Activated T-cell treated with anti-CD3 and anti-CD28 coated beads for 4 hours (primary cell): ENCODE data around the gene C1QTNF1.
A peak's percentile ranks its signal among the peaks of the same experiment; 100 is the strongest.
"Not testable (repeated sequence)": the region's sequence is repeated elsewhere in the genome, so short reads cannot be mapped to it uniquely, and the experiment has no call there.

Experiments
- DNase-seq: peaks from one replicate; pipeline ENCODE4 v3.0.0-alpha.2; 2020

C1QTNF1 gene

DNA sequence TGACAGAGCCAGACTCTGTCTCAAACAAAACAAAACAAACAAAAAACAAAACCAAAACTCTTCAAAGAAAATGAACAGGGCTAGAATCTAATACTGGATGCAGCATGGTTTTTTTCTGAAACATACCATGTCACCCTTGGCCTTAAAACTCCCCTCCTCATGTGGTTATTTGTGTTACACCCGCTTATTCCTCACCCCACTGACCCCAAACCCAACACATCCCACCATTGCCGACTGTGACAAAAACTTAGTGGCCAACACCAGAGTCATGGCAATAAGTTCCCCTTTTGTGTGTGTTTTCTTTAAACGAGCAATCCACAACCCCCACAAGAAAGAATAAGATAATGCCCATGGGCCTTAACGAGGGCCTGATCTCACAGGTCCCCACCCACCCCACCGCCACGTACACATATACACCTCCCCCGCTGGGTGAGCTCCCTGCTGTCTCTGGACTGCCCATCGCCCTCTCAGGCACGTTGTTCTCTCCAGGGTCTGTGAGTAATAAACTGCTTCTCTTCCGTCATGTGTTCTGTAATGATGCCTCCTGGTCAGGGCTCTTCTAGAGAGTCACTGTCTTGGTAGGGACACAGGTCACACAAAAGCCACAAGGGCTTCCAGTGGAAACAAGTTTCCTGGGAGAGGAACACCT is 33.9 kb downstream of the C1QTNF1 start:
- no peak for DNase-seq

DNA sequence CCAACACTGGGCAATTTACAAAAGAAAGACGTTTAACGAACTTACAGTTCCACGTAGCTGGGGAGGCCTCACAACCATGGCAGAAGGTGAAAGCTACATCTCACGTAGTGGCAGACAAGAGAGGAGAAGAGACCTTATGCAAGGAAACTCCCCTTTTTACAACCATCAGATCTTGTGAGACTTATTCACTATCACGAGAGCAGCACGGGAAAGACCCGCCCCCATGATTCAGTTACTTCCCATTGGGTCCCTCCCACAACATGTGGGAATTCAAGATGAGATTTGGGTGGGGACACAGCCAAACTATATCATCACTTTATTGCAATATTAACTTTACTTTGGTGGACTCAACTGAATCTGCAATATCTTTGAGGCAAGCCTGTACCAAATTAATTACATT is 38.7 kb downstream of the C1QTNF1 start:
- no peak for DNase-seq

DNA sequence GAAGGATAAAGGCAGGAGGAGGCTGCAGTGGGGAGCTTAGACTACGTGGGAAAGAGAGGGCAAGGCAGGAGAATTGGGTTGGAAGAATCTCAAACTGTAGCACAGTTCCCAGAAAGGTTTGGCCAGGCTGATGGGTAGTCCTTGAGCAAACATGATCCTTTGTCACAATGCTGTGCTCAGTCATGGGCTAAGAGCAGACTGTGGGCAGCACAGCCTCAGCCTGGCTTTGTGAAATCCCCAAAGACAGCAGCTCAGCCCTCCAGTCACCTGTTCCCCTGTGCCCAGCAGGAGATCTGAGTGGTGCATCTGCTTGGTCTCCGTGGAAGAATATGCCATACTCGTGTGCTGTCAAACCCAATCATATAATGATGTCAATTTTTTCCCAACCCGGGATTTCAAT is 40.1 kb downstream of the C1QTNF1 start:
- no peak for DNase-seq

DNA sequence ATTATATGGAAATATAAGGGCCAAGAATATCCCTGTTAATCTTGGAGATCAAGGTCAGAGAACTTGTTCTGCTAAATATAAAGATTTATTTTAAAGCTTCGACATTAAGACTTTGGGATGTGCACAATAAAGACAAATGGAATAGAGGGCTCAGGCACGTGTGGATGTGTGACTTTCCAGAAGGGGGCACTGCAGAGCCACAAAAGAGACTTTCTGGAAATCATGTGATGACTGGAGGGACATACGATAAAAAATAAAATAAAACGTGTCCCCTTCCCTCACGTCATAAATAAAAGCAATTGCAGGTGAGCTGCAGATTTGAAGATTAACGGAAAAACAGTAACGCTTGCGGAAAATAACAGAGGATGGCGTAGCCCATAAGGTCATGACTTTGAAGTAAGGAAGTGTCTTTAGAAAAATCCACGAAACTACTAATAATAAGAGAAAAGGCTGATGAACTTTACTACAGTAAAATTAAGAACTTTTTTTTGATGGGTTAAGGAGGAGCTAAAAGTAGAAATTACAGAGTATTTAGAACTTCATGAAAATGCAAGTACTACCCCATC is 41.2 kb downstream of the C1QTNF1 start:
- peak; percentile 59 for DNase-seq

DNA sequence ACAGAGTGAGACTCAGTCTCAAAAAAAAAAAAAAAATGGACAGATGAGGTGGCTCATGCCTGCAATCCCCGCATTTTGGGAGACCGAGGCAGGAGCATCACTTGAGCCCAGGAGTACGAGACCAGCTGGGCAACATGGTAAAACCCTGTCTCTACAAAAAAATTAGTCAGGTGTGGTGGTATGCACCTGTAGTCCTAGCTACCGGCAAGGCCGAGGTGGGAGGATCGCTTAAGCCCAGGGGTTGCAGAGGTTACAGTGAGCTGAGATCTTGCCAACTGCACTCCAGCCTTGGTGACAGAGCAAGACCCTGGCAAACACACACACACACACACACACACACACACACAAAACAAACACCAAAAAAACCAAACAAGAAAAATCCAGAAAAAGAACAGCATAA is 43.0 kb downstream of the C1QTNF1 start:
- no peak for DNase-seq

DNA sequence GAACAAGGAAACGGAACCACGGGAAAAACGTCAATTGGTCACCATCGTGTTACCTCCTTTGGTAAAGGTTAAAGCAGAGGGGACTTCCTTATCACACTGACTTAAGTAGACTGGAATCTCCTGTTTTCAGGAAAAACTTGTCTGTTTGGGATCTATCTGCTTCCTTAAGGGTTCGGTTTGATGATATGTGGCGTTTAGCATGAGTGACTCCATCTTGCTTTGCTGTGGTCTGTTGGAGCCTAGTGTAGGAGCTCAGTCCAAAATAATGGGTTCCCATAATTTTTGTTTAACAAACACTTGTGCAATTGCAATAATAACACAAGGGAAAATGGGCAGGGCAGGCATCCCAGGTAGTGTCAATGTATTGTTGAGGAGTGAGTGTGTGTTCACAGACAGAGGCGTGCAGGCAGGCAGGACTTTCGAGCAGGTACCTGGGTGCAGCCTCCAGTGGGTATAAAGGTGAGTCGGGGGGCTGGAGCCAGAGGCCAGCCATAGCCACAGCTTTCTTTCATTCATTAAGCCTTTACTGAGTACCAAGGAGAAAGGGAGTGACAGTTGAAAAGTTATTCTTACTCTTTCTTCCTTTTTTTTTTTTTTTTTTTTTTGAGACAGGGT is 46.4 kb downstream of the C1QTNF1 start:
- DNase-seq: no peak

DNA sequence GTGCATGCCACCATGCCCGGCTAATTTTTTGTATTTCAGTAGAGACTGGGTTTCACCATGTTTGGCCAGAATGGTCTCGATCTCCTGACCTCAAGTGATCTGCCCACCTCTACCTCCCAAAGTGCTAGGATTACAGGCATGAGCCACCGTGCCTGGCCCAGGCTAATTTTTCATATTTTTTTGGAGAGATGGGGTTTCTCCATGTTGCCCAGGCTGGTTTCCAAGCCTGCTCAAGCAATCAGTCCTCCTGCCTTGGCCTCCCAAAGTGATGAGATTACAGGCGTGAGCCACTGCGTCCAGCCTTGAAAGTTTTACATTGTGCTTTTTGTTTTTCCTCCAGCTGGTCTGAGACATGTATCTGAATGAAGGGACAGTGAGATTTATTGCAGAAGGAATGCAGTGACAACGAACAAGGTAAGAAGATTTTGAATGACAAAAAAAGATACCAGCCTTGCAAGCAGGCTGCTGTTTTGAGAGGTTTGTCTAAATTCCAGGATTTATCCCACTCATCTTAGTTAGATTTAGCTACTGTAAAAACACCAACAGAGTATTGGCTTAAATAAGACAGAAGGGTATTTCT is 47.3 kb downstream of the C1QTNF1 start:
- no peak for DNase-seq

DNA sequence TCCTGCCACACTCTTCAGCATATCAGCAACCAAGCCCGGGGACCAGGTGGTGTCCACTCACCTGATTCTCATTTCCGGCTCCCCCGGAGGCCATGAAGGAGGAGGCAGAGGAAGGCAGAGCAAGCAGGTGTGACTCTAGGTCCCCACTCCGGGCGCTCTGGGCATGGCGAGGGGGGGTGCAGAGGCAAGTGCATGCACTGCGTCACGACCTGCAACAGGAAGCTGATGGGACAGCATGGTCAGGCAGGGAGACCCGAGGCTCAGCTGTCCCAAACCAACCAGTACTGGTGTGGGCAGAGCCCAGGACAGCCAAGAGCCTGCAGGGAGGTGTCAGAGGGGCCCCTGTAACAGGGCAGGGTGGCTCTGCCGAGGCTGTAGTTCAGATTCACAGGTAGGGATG is 48.6 kb downstream of the C1QTNF1 start:
- DNase-seq: no peak

DNA sequence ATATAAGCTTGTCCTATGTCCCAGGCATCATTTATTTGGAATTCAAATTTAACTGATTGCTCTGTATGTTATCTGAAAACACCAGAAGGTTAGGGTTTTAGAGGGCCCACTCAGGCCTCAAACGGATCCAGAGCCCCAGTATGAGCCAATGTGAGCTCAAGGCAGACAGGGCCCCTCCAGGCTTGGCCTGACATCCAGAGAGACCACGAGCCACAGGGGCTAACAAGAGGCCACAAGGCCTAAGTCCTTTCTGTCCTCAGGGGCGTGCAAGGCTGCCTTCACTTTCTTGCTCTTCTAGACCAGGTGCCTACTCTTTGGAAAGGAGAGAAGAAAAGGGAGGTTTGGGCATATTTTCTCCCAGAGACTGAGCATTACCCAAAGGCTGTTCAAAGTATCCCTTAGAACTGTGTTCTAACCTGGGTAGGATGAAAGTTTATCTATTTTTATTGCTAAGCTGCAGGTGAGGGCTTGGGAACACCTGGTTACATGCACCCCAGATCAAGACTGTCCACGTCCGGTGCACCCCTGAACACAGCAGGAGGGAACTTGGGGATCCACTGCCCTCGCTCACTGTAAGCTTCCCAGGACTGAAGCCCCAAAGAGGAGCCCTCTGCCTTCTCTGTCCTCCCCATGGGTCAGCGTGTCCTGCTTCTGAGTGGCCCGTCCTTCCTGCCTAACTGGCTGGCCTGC is 49.2 kb downstream of the C1QTNF1 start:
- no peak for DNase-seq

DNA sequence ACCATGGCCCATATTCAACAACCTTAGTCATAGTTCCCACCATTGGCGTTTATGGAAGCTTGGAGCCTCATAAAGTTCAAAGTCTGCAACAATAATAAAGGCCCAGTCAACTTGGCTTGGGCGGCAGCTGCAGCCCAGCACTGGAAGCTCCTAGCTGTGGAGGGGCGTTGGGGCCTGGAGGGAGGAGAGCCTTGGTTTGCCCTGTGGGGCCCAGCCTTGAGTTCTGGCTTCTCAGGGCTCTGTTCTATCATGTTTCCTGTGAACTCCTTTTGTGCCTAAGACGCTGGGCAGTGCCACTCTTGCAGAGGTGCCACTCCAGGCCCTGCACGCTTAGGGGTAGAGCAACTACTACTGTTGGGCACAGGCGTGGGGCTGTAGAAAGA is 49.7 kb downstream of the C1QTNF1 start:
- DNase-seq: no peak

DNA sequence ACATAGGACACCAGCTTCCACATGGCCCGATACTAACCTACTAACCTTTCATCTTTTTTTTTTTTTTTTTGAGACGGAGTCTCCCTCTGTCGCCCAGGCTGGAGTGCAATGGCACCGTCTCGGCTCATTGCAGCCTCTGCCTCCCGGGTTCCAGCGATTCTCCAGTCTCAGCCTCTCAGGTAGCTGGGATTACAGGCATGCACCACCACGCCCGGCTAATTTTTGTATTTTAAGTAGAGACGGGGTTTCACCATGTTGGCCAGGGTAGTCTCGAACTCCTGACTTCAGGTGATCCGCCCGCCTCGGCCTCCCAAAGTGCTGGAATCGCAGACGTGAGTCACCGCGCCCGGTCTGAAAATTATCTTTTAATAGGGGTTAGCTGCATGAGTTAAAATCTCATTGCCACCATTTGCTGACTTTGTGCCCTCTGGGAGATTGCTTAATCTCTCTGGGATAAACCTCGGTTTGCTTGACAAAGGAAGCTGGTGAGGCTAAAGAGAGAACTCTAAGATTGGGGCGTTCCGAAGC is 50.2 kb downstream of the C1QTNF1 start:
- DNase-seq: not testable (repeated sequence)

DNA sequence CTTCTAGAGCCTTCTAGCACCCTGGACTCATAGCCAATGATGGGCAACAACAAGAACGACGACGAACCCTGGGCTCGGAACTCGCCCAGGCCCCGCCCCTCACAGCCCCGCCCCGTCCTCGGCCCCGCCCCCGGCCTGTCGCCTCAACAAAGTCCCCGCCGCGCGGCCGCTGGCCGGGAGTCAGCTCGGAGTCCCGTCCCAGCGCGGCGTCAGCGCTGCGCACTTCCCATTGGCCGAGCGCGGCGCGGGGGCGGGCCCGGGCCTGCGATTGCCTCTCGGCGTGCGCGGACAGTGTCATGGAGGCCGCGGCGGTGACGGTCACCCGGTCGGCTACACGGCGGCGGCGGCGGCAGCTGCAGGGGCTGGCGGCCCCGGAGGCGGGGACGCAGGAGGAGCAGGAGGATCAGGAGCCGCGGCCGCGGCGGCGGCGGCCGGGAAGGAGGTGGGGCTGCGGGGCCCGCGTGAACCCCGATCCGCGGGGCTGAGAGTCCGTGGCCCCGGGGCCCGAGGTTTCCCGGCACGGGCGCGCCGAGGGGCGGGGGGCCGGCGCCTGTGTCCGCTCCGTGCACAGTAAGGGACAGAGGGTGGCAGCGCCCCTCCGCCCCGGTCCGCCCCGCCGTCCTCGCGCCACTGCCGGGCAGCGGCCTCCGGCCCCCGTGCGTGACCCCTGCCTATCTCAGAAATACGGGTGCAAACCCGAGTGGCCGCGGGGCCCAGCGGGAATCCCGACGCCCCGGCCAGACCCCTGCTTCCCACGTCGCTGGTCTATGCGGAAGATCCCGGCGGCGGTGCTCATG is 50.9 kb downstream of the C1QTNF1 start, which contains the start of gene ENGASE:
ENGASE (plus strand) TSS at position 176 of the 797 bp plus-strand sequence; CDS start at position 297, 121 bp downstream.
- peak; percentile 77 for DNase-seq

DNA sequence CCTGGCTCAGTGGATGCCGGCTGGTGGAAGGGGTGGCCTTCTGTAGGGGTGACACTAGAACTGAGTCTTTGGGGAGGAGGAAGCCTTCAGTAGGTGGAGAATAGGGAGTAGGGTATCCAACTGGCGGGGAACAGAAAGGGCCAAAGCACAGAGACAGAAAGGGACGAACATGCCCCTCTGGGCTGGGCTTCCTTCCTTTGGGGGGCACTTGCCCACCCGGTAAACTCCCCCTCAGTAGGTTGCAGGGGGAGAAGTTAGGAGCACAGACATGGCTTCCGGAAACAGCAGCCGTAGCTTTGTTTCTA is 51.4 kb downstream of the C1QTNF1 start:
- no peak for DNase-seq

DNA sequence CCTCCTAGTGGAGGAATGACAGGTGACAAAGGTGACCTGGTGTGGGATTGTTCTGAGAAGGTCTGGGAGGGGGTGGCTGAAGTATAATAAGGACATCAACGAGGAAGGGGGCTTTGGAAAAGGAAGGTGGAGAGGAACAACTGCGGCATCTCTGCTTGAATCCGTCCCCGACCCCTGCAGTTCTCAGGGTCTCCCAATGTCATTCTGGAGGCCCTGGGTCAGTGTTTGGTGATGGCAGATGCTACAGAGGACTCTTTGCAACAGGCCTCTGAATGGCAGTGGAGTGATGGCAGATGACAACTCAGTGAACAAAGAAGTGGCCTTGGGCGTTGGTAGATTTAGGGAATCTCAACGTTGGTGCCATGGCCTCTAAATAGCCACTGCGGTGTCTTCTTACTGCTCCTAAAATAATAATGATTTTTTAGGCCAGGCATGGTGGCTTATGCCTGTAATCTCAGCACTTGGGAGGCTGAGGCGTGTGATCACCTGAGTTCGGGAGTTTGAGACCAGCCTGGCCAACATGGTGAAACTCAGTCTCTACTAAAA is 52.0 kb downstream of the C1QTNF1 start:
- DNase-seq: no peak

DNA sequence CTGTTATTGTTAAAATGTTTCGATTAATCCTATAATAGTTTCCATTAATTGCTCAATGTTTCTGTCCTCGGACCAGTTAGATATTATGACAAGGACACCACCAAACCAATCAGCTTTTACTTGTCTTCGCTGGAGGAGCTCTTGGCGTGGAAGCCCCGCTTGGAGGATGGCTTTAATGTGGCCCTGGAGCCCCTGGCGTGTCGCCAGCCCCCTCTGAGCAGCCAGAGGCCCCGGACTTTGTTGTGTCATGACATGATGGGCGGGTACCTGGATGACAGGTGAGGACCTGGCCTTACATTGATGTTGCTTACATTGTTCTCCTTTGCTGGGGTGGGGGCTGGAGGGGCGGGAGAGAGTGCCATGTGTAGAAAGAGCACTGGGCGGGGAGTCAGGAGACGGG is 53.6 kb downstream of the C1QTNF1 start:
- no peak for DNase-seq

DNA sequence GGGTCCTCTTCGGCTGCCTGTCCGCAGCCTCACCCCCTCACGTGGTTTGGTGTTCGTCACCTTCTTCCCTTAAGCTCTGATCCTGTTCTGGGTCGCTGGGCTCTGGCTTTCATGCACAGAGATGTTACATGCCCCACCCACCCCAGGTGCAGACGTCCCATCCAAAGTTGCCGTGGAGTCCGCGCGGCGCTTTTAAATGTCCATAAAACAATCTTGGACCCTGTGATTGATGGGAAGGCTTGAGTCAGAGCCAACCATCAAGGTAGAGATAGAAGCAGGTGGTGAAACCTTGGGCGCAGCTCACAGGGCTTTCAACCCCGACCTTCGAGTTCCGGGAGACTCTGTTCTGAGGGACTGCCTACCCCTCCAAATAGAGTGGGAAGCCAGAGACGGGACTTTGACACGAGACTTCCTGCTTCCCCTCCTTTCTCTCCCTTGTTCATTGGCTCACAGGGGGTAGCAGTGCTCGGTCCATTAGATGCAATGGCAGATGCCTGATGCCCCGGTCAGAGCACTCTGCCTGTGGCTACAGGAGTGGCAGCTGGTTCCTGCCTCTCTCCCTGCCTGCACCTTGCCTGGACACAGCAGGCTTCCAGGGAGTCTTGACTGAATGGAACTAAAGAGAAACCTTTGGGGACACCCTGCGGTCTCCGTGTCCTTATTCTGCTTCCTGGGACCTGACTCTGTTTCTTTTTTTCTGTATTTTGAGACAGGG is 54.7 kb downstream of the C1QTNF1 start:
- no peak for DNase-seq

DNA sequence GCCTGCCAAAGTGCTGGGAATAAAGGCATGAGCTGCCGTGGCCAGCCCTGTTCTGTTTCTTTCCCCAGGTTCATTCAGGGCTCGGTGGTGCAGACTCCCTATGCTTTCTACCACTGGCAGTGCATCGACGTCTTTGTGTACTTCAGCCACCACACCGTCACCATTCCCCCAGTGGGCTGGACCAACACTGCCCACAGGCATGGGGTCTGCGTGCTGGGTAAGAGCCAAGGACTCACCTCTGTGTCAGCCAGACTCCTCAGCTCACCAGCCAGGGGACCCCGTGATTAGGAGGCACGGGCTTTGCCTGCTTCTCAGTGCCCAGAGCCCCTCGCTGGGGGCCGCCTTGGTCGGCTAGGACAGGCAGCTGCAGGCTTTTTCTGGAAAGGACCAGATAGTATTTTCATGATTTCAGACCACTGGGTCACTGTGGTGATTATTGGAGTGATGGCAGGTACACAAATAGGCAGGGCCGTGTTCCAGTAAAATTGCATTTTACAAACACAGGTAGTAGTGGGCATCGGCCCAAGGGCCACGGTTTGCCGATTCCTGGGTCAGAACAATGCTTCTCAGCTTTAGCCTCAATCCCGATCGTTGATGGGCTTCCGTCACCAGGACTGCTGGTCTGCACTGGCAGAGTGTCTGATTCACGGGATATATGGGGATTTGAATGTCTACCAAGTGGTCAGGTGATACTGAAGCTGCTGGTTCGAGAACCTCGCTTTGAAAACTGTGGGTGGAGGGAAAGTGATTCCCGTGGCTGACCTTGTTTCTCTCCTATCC is 55.6 kb downstream of the C1QTNF1 start:
- DNase-seq: no peak

DNA sequence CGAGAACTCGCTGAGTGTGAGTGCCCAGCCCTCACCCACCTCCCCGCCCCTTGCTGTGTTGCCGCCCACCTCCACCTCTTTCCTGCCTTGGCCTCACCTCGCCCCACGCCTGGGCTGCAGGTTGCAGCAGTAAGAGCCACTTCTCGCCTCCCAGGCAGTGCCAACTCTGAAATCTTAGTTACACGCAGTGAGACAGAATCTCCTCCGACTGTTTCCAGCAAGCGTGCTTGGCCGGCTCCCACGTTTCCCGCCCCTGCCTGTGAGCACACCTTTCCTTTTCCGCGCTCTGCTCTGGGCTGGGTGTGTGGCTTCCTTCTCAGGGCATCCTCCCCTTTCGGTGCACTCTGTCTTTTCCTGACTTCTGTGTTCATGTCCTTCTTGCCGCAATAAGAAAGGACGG is 56.4 kb downstream of the C1QTNF1 start:
- no peak for DNase-seq

DNA sequence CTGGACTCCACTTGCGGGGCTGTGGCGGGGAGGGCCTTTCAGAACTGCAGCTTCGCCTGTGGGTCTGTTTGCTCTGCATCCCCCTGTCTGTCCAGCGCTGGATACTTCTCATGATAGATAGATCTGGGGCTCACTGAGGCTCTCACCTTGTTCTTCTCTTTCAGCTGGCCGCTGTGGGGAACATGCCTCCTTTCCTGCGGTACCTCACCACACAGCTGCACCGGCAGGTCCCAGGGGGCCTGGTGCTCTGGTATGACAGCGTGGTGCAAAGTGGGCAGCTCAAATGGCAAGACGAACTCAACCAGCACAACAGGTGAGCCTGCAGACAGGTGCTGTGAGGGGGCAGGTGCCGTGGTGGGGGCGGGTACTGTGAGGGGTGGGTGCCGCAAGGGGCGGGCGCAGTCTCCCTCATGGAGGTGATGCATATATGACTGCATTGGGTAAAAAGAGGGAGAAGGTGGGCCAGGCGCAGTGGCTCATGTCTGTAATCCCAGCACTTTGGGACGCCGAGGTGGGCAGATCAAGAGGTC is 56.9 kb downstream of the C1QTNF1 start:
- DNase-seq: no peak

DNA sequence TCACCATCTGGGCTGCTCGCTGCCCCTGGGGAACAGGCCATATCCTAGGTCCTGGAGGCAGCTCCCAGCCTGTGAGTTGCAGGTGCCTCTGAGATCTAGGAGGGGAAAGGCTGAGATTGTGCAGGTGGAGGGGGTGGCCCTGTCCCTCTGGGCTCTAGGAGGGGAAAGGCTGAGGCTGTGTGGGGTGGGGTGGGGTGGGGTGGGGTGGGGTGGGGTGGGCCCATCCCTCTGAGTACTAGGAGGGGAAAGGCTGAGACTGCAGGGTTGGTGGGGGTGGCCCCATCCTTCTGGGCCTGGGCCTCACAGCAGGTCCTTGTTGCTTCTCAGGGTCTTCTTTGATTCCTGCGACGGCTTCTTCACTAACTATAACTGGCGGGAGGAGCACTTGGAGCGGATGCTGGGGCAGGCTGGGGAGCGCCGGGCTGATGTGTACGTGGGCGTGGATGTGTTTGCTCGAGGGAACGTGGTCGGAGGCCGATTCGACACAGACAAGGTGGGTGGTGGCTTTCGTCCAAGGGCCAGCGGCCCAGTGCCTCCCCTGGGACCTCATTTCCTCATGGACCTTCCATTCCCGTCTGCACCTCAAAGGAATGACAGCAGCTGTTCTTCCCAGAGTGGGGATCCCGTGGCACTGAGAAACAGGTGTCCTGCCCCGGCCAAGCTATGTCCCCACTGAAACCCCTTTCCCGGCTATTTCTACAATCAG is 57.8 kb downstream of the C1QTNF1 start:
- DNase-seq: no peak
